Raji (cell line): ENCODE measurements around the gene HOXA2.

ENCODE experiments used
- POLR2A ChIP-seq: IDR thresholded peaks from 2 replicates; pipeline ENCODE4 v1.6.1; 2011; ENCODE audit warnings: low read depth, low read length, control low read depth; ENCODE audit not compliant: insufficient read depth

Gene HOXA2

GRCh38 chr7:27123007-27123476, 20.6 kb upstream of the HOXA2 start:
- no peak for TF ChIP-seq POLR2A

DNA sequence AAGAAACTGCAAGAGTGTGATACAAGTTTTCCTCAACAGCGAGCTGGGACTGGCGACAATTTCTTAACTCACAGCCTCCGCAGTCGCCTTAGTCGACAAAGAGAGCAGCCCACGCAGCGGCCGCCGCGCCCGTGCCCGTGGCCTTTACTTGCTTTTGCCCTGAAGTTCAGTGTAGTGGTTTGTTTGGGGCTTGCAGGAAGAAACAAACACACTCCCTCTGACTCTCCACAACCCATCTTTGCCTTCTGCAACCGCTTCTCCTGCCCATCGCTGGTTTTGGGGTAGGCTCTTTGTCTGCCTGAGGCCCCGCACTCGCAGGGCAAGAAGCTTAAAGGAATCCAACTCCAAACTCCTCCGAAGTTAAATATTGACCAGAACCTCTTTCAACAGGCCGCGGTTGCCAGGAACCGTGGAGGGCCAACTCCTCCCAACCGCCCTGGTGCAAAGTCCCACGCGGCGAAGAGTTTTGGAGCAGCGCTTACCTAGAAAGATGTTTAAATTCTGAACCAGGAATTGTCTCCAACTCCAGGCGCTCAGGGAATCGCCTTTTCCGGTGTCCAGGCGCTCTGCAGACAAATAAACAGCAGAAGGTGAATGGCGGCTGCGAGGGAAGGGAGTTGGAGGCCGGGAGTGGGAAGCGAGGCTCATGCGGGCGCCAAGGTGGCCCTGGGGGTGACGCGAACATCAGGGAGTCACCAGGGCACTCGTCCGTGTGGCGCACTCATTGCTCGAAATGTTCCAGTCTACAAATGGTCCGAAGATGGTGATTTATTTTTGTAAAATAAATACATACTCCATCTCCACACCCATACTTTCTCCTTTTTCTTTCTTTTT, 19.8 kb upstream of the HOXA2 start:
- no peak for TF ChIP-seq POLR2A

GRCh38 chr7:27121684-27122076, 19.2 kb upstream of the HOXA2 start:
- TF ChIP-seq POLR2A, result no peak

GRCh38 chr7:27119412-27119911, 17.0 kb upstream of the HOXA2 start:
- TF ChIP-seq POLR2A, result no peak

GRCh38 chr7:27118580-27118979, 16.1 kb upstream of the HOXA2 start:
- no peak for TF ChIP-seq POLR2A

DNA sequence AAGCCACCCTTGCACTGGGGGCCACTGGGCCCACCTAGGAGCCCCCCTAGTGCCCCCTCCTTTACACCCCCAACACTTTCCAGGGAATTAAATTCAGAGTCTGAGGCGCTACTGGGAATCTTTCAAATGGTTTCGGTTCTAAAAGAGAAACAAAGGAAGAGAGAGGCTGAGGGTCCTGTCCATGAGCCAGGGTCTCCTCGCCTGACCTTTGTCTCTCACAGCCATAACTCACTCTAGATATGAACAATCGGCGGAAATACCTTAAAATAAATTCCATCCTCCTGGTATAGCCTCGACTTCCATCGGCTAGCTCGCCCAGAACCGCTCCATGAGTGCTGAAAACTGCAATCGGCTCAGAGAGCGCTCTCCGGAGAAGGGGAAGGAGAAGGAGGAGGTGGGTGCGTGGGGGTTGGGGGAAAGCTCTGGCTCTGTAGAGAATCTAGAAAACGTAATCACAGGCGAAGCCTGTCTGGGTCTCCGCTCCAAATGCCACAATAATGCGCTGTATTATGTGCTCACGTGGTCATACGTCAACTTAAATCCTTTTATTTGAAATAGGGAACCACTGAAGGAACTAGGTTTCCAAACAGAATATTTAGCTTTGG, 15.5 kb upstream of the HOXA2 start:
- TF ChIP-seq POLR2A, result no peak

DNA sequence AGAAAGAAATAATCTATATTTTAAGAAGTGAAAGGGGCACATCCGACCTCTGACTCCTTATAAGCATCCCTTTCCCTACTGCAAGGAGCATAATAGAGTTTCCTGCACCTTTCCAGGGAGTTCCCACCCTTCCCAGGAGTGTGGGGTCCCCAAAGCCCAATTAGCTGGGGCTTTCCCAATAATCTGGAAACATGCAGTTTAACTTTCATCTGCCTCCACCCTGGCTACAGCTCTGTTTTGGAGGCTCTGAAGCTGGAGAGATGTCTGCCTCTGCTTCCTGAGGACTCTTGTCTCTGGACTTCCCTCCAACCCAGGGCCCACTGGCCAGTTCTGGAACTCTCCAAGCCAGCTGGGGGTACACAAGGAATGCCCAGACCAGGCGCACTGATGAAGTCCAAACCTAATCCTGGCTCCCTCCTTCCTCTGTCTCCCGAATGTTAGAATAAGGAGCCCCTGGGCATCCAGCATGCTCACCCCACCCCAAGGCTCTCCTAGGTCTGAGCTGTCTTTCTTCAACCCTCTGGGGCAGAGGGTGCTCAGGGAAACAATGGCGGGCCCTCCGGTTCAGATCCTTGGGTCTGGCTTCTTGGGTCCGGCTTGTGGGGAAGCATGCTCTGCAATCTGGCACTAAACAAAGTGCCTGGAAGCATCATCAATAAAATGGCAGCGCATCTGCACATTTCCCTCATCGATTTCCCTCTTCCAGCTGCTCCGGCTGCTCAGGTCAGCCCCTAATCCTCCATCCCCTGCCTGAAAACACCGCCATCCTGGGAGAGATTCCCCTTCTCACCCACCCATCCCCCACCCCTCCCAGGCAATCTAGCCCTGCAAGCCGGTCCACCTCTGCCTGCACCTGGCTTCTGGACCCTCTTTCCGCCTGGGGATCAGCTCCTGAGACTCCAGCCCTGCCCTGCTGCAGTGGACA, 14.7 kb upstream of the HOXA2 start:
- TF ChIP-seq POLR2A, result no peak

GRCh38 chr7:27116031-27116961, 13.8 kb upstream of the HOXA2 start:
- TF ChIP-seq POLR2A, result no peak

DNA sequence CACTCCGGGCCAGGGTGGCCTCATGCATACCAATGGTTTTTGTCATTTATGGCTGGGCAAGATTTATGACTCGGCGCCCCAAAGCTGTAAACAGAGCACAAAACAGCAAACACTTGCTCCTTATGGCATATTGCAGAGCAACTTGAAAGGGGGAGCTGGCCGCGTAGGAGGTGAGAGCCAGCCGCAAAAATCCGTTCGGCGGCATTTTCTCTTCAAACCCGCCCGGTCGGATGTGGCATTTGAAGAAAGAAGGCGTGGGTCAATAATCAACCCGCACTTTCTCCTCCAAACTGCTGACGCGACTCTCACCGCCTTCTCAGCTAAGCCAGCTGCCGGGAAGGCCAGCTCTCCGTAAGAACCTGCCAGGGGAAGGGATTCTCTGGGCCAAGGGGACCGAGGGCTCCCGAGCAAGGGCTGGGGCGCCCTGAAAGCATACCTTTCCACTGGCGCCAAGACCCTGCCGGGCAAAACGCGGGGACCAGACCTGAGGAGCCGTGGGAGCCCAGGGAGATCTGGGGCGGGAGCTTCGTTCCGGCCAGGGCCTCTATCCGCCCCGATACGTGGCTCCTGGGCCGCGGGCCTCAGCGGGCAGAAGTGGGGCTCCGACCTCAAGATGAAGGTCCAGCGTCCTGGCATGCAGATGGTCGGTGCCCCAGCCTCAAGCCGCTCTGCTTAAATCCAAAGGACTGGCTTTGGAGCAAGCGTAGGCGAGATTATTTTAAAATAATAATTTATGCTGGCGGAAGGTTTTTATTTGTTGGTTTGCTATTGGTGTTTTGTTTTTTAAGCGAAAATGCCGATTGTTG, 12.9 kb upstream of the HOXA2 start:
- no peak for TF ChIP-seq POLR2A

- no peak for TF ChIP-seq POLR2A
These were observed 12.4 kb upstream of the HOXA2 start for GRCh38 chr7:27114881-27115220.

- TF ChIP-seq POLR2A, result no peak
These were observed 11.7 kb upstream of the HOXA2 start for GRCh38 chr7:27113991-27114769.
